Peyer's patch (tissue), 4 donors: ENCODE results near the gene CFD.

Experiments
- POLR2A ChIP-seq, 2 donors: fragments of 450-650 bp; IDR thresholded peaks; one replicate each; pipeline ENCODE4 v1.5.1; 2017; ENCODE audit warnings: antibody characterized with exemption in 2 of 2, mild to moderate bottlenecking in 2 of 2, moderate library complexity in 2 of 2
- TF ChIP-seq, protein P1 (sequence below), 6 experiments: fragments of 450-650 bp in 4 of 6; fragments of 200-600 bp in 2 of 6; sonication (generic) in 1 of 6; IDR thresholded peaks; one replicate each; pipeline ENCODE4 v1.5.1; 2017 to 2019; ENCODE audit warnings: antibody characterized with exemption in 6 of 6, mild to moderate bottlenecking in 3 of 6, moderate library complexity in 1 of 6

GRCh38 chr19:840519-841206, 18.8 kb upstream of the CFD start, which contains the start of gene PRTN3:
- TF ChIP-seq, protein P1, sequence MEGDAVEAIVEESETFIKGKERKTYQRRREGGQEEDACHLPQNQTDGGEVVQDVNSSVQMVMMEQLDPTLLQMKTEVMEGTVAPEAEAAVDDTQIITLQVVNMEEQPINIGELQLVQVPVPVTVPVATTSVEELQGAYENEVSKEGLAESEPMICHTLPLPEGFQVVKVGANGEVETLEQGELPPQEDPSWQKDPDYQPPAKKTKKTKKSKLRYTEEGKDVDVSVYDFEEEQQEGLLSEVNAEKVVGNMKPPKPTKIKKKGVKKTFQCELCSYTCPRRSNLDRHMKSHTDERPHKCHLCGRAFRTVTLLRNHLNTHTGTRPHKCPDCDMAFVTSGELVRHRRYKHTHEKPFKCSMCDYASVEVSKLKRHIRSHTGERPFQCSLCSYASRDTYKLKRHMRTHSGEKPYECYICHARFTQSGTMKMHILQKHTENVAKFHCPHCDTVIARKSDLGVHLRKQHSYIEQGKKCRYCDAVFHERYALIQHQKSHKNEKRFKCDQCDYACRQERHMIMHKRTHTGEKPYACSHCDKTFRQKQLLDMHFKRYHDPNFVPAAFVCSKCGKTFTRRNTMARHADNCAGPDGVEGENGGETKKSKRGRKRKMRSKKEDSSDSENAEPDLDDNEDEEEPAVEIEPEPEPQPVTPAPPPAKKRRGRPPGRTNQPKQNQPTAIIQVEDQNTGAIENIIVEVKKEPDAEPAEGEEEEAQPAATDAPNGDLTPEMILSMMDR (IDR thresholded peaks at IDR 0.05): no peak
- TF ChIP-seq POLR2A (IDR thresholded peaks at IDR 0.05): no peak
